Astrocyte (in vitro differentiated cells and primary cell): ENCODE data around the gene ERVFRD-1.

Experiments
- CTCF ChIP-seq: IDR thresholded peaks from 2 replicates; pipeline ENCODE4 v1.5.1; 2011; ENCODE audit warnings: low read depth, mild to moderate bottlenecking, inconsistent platforms, low read length, moderate library complexity; ENCODE audit not compliant: insufficient read depth
- EZH2 ChIP-seq: IDR thresholded peaks from 2 replicates; pipeline ENCODE4 v1.6.1; 2012; ENCODE audit warnings: mild to moderate bottlenecking, low read length, inconsistent platforms; ENCODE audit not compliant: insufficient read depth

- no peak for TF ChIP-seq CTCF
- no peak for TF ChIP-seq EZH2
Measured at GRCh38 chr6:11152581-11152980, 41.1 kb upstream of the ERVFRD-1 start.
